Inflammatory macrophage treated with lipopolysaccharide for 4 hours (primary cell): ENCODE results near the gene COBLL1.

ENCODE experiments used
- DNase-seq: peaks from one replicate; pipeline ENCODE4 v3.0.0-alpha.2; 2020

COBLL1 gene

GRCh38 chr2:164852086-164852485, 10.5 kb upstream of the COBLL1 start:
- no peak for DNase-seq

GRCh38 chr2:164850235-164850634, 8.6 kb upstream of the COBLL1 start:
- DNase-seq: peak; percentile 75

DNA sequence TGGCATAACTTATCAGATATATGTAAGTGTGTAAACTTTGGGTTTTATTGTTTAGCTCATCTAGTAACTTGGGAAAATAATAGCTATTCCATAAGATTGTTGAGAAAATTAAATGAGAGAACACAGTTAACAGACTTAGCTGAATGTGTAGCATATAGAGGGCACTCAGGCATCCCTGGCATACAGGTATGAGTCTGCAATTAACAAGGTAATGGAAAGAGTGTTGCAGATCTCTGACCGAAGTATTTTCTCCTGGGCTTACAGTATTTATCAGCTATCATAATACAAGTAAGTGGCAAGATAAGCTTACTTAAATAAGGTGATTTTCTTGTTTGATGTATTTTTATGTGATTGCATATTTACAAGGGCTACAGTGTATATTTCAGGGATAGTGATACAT, 7.9 kb upstream of the COBLL1 start:
- DNase-seq: no peak

DNA sequence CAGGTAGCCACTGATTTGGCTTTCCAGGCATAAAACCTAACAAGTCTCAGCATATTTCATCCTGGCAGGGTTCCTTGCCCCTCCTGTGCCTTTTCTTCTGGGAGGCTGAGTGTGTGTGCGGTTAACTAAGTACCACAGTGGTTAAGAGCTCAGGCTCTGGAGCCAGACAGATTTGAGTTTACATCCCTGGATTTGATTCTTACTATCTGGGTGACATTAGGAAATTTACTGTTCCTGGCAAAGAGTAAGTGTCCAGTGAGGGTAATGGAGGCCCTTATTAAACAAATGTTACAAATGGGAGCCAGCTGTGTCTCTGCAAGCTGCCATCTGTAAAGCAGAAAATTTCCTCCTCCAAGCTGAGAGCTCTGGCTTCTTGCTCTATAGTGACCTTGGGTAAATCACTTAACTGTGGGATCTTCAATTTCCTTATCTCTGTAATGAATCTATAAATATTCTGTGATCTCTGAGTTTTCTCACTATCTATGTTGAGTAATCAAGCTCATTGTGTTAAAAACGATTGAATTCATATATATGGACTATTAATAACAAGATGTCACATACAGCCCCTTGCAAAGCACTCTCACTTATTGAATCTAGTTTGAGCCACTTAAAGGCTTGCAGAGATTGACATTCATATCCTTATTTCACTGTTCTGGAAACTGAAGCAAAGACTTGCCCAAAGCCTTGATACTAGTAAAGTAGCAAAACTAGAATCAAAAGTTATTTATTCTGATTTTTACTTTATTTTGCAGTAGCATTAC, 6.5 kb upstream of the COBLL1 start:
- DNase-seq: no peak

- DNase-seq: no peak
Observed at GRCh38 chr2:164847291-164847690, 5.7 kb upstream of the COBLL1 start.

DNA sequence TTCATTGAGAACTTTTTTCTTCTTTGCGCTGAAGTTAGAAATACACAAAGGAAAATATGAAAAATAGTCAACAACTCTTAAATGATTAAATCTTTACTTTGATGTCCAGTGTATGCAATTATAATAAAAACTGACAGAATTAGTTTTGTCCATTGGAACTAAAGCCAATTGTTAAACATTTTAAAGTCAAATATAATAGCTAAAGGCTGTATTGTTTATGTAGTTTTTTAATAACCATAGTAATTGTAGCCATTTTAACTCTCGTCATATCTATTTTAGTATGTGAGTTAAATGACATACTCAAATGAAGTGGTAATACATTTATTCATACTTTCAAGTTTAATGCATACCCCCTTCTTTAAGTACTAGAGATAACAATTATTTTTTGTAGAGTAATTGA, 4.7 kb upstream of the COBLL1 start:
- DNase-seq: no peak

- peak; percentile 55 for DNase-seq
Observed at GRCh38 chr2:164843346-164843911, 1.8 kb upstream of the COBLL1 start.

- no peak for DNase-seq
Observed at GRCh38 chr2:164842624-164842966, 972 bp upstream of the COBLL1 start.

- DNase-seq: peak; percentile 43
Observed at GRCh38 chr2:164840930-164841718, 499 bp downstream of the COBLL1 start.

DNA sequence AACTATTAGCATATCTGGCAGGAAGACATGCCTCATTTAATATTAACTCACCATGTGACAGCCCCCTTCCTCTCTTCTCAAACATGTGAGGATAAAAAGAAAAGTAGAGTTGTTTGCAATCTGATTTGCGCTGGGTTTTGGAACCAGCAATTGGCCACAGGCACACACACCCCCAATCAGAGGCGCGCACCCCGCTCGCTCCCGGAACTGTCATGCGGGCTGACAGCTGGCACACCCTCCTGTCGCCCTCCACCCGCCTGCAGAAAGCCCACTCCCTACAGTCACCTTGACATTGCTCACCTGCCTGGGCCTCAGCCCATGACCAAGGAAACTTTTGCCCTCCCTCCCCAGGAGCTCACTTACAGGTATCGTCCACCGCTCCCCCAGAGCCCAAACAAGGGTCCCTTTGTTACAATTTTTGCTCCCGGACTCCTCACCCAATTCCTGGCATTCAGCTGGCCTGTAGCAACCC, 1.1 kb downstream of the COBLL1 start:
- DNase-seq: no peak

DNA sequence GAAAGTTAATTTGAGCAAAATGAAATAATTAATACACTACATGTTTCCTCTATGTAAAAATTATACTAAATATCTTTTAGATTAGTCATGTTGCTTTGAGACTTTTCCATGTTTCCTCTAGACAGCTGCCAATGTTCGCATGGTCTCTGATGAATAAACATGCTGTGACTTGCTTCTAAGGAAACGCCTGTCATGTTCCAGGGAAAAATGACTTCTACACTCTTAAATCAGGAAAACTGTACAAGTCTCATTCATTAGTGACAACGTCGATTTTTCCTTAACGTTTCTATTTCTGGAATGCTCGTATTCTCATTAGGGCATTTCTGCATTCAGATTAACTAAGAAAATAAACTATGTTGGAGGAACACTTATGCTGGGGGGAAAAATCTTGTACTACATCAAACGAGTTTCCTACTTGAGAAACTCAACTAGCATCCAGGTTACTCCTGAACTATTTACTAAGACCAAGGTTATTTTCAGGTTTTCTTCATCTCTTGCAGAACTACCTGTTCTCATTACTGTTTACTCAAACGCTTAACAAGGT, 1.6 kb downstream of the COBLL1 start:
- no peak for DNase-seq

- no peak for DNase-seq
Observed at GRCh38 chr2:164837807-164838206, 3.8 kb downstream of the COBLL1 start.

DNA sequence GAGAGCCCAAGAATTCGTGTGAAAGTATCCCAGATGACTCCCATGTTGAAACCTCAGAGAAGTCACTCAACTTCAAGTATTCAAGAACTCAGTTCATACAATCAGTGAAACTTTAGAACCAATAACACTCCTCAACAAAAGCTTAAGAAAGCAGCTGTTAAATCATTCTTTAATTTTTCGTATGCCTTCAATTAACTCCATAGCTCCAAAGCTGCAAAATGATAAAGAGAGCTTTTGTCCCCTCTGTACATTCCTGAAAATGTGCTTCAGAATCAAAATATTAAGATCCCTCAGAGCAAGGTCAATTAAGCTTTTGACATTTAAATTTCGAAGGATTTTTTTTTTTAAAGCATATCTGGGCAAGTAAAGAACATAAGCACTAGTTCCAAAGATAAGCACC, 4.7 kb downstream of the COBLL1 start:
- DNase-seq: no peak

GRCh38 chr2:164835302-164835701, 6.3 kb downstream of the COBLL1 start:
- DNase-seq: no peak

- DNase-seq: no peak
Observed at GRCh38 chr2:164831887-164832286, 9.7 kb downstream of the COBLL1 start.

- no peak for DNase-seq
Observed at GRCh38 chr2:164831180-164831579, 10.4 kb downstream of the COBLL1 start.

GRCh38 chr2:164826293-164827243, 15.1 kb downstream of the COBLL1 start:
- DNase-seq: peak; percentile 18

DNA sequence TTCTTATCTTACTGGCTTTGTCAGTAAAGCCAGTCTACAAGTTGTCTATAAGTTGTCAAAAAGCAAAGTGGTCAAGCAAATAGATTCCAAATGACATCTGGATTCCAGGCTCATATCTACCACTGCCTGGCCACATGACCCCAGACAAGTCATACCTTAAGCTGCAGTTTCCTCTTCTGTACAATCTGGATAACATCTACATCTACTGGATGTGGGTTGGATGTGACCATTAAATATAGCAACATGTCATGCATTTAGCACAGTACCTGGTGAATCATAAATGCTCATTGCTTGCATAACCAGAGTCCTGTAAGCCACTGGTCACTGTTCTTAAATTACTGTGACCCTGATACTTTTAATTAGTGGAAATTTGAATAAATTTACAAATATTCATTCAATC, 16.8 kb downstream of the COBLL1 start:
- DNase-seq: no peak

DNA sequence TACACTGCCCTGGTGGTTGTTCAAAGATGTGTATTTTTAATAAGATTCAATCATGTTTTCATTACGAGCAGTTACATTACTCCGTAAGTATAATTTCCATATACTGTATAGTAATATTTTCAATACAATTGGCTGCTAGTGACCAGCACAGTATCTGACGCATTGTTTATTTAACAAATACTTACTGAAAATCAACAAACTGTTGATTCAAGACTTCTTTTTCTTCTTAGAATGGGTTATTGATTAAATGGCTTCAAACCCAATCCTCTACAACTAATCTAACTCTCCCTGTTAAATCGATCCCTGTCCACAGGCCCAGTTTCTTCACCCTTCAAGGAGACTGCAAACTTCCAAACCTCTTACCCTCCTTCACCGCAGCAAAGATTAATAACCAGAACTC, 18.5 kb downstream of the COBLL1 start:
- DNase-seq: no peak

- DNase-seq: no peak
Observed at GRCh38 chr2:164821338-164821737, 20.3 kb downstream of the COBLL1 start.

GRCh38 chr2:164818149-164819136, 23.2 kb downstream of the COBLL1 start:
- no peak for DNase-seq
